ENCODE data around the gene TBC1D20. TPM values are rescaled to one million over a fixed set of nuclear protein-coding genes. Genes with fewer than 3 reads are reported as not detected.
"Not testable (repeated sequence)": the region's sequence is repeated elsewhere in the genome, so short reads cannot be mapped to it uniquely, and the experiment has no call there.

The TBC1D20 gene
- total RNA-seq, 1 donor from 2014 or later, result 39.6 TPM

GRCh38 chr20:391041-391711 is 71.2 kb downstream of the TBC1D20 start:
- Mint-ChIP-seq H3K9me3 (ENCODE audit: unreplicated experiment) (peaks cover 2% of the 10 kb centered on the region), H3K4me1 (ENCODE audit: low read depth, unreplicated experiment) (no peaks in the 10 kb centered on the region), H3K4me3 (ENCODE audit: unreplicated experiment) (no peak overlapping the region), H3K36me3 (ENCODE audit: unreplicated experiment) (peaks cover 10% of the 10 kb centered on the region), H3K27me3 (ENCODE audit: unreplicated experiment) (no peaks in the 10 kb centered on the region), H3K27ac (ENCODE audit: unreplicated experiment) (no peak overlapping the region)
- no peak for TF ChIP-seq CTCF (IDR thresholded peaks at IDR 0.05; ENCODE audit: partially characterized antibody, unreplicated experiment)
- no peak for DNase-seq

GRCh38 chr20:389220-389619 is 73.1 kb downstream of the TBC1D20 start:
- H3K4me3 Mint-ChIP-seq (ENCODE audit: unreplicated experiment), result no peak overlapping the region
- no peaks in the 10 kb centered on the region for H3K27me3 Mint-ChIP-seq (ENCODE audit: unreplicated experiment)
- no peak for DNase-seq
- no peaks in the 10 kb centered on the region for H3K4me1 Mint-ChIP-seq (ENCODE audit: low read depth, unreplicated experiment)
- H3K36me3 Mint-ChIP-seq (ENCODE audit: unreplicated experiment), result peaks cover 10% of the 10 kb centered on the region
- no peak overlapping the region for H3K27ac Mint-ChIP-seq (ENCODE audit: unreplicated experiment)
- TF ChIP-seq CTCF (IDR thresholded peaks at IDR 0.05; ENCODE audit: partially characterized antibody, unreplicated experiment), result no peak
- H3K9me3 Mint-ChIP-seq (ENCODE audit: unreplicated experiment), result peaks cover 2% of the 10 kb centered on the region

- Mint-ChIP-seq H3K4me3 (ENCODE audit: unreplicated experiment) (no peak overlapping the region), H3K4me1 (ENCODE audit: low read depth, unreplicated experiment) (no peaks in the 10 kb centered on the region), H3K36me3 (ENCODE audit: unreplicated experiment) (peaks cover 10% of the 10 kb centered on the region)
Observed at GRCh38 chr20:388034-388994, 74.0 kb downstream of the TBC1D20 start.

GRCh38 chr20:387520-387919 is 74.8 kb downstream of the TBC1D20 start:
- Mint-ChIP-seq H3K4me3 (ENCODE audit: unreplicated experiment) (no peak overlapping the region), H3K36me3 (ENCODE audit: unreplicated experiment) (peaks cover 10% of the 10 kb centered on the region), H3K27ac (ENCODE audit: unreplicated experiment) (no peak overlapping the region), H3K4me1 (ENCODE audit: low read depth, unreplicated experiment) (no peaks in the 10 kb centered on the region), H3K9me3 (ENCODE audit: unreplicated experiment) (peaks cover 2% of the 10 kb centered on the region), H3K27me3 (ENCODE audit: unreplicated experiment) (peaks cover 3% of the 10 kb centered on the region)
- DNase-seq, result no peak
- TF ChIP-seq CTCF (IDR thresholded peaks at IDR 0.05; ENCODE audit: partially characterized antibody, unreplicated experiment), result no peak

More at GRCh38 chr20:388034-388994, 74.0 kb downstream of the TBC1D20 start:
- TF ChIP-seq CTCF (IDR thresholded peaks at IDR 0.05; ENCODE audit: partially characterized antibody, unreplicated experiment), result no peak
- no peaks in the 10 kb centered on the region for H3K27me3 Mint-ChIP-seq (ENCODE audit: unreplicated experiment)
- peaks cover 2% of the 10 kb centered on the region for H3K9me3 Mint-ChIP-seq (ENCODE audit: unreplicated experiment)
- DNase-seq, result no peak
- H3K27ac Mint-ChIP-seq (ENCODE audit: unreplicated experiment), result no peak overlapping the region

GRCh38 chr20:386634-387033 is 75.7 kb downstream of the TBC1D20 start:
- H3K36me3 Mint-ChIP-seq (ENCODE audit: unreplicated experiment); H3K27ac Mint-ChIP-seq (ENCODE audit: unreplicated experiment); H3K27me3 Mint-ChIP-seq (ENCODE audit: unreplicated experiment); H3K9me3 Mint-ChIP-seq (ENCODE audit: unreplicated experiment); H3K4me1 Mint-ChIP-seq (ENCODE audit: low read depth, unreplicated experiment); DNase-seq; H3K4me3 Mint-ChIP-seq (ENCODE audit: unreplicated experiment): not testable (repeated sequence)

Other genes starting within 250 kb of the TBC1D20 start
- not detected for gene DEFB129, start 235.3 kb downstream of the TBC1D20 start, total RNA-seq (ENCODE audit: unreplicated experiment)
- not detected for gene DEFB132, start 204.8 kb downstream of the TBC1D20 start, total RNA-seq (ENCODE audit: unreplicated experiment)
- gene C20orf96, start 171.8 kb downstream of the TBC1D20 start, total RNA-seq (ENCODE audit: unreplicated experiment), result 61.1 TPM
- gene ZCCHC3, start 165.0 kb downstream of the TBC1D20 start, total RNA-seq (ENCODE audit: unreplicated experiment), result 15.3 TPM
- gene SOX12, start 137.0 kb downstream of the TBC1D20 start, total RNA-seq (ENCODE audit: unreplicated experiment), result 67.0 TPM
- gene NRSN2, start 115.4 kb downstream of the TBC1D20 start, total RNA-seq (ENCODE audit: unreplicated experiment), result 89.3 TPM
- gene TRIB3, start 81.8 kb downstream of the TBC1D20 start, total RNA-seq (ENCODE audit: unreplicated experiment), result 29.3 TPM
- 97.6 TPM for gene RBCK1, start 54.2 kb downstream of the TBC1D20 start, total RNA-seq (ENCODE audit: unreplicated experiment)
- 214 TPM for gene CSNK2A1, start 81.3 kb upstream of the TBC1D20 start, total RNA-seq (ENCODE audit: unreplicated experiment)
- gene TCF15, start 147.8 kb upstream of the TBC1D20 start, total RNA-seq (ENCODE audit: unreplicated experiment), result 19.7 TPM
- 6.3 TPM for gene SRXN1, start 190.7 kb upstream of the TBC1D20 start, total RNA-seq (ENCODE audit: unreplicated experiment)
- gene SCRT2, start 213.3 kb upstream of the TBC1D20 start, total RNA-seq (ENCODE audit: unreplicated experiment), result 28.0 TPM